ENCODE results near the gene KRT7. TPM values are rescaled to one million over a fixed set of nuclear protein-coding genes. Genes with fewer than 3 reads are reported as not detected.

KRT7 gene
- total RNA-seq, 1 experiment from 2014 or later = 3,783 TPM

DNA sequence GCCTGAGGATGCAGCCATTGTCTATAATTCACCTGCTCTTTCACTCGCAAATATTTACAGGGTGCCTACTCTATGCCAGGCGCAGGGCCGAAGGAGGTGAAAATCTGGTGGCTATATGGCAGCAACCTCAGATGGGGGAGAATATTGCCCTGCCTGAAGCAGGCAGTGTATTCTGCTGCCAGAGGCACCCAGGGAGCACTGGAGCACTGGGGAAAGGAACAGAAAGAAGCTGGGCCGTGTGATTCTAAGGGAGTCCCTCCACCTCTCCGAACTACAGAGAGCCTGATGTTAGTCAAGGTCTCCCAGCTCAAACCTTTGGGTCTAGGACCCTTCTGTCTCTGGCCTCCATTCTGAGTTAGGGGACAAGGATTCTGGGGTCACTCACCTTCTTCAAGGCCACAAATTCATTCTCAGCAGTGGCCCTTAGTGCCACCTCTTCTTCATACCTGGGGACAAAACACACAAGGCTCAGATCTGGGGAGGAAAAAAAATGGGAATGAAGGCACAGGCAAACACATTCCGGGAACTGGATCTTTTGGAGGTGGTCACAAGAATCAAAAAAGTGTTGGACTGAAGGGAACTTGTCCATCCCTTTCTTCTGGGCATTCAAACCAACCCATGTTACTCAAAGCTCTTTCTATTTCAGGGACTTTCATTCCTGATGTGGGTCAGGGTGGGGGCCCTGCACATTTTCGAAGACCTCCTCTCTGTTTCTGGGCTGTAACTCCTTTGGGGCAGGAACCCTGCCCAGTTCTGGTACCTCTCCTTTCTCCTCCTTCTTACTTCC lies 22.1 kb downstream of the KRT7 start:
- Histone ChIP-seq H3F3A (ENCODE audit: insufficient read depth, low read depth) (peaks cover 53% of the 10 kb centered on the region), H3K9me3 (ENCODE audit: insufficient read depth, low read depth) (no peaks in the 10 kb centered on the region), H3K79me2 (ENCODE audit: low read depth) (no peaks in the 10 kb centered on the region), H3K9me2 (ENCODE audit: insufficient read depth) (no peaks in the 10 kb centered on the region), H4K20me1 (ENCODE audit: insufficient read depth) (peaks cover 4% of the 10 kb centered on the region; the same call in 1 of the 2 replicates), H3K4me3 (no peak overlapping the region), H2AFZ (no peak overlapping the region), H3K27ac (0 out of 2 replicates have a peak overlapping the region, but pooled peaks have one; percentile 24), H3K36me3 (ENCODE audit: low read depth) (no peaks in the 10 kb centered on the region), H3K27me3 (ENCODE audit: insufficient read depth, low read depth) (no peaks in the 10 kb centered on the region), H3K4me1 (replicated peaks; ENCODE audit: insufficient read depth) (0 out of 2 replicates have a peak, but pooled peaks cover 8% of the 10 kb centered on the region), H3K4me2 (no peak overlapping the region)
- no TSS peak for BruUV-seq (replicated peaks)
- ChIA-PET CTCF (interaction anchor here (0.6 to 1.4 kb wide), 4 partner anchors 14 to 627 kb away, joined by 3 to 14 read pairs (median 4); no protein-coding TSS in a partner anchor), POLR2A (ENCODE audit: unreplicated experiment) (interaction anchor here (1.0 kb wide), 1 partner anchor 23 kb away, joined by 18 read pairs; no protein-coding TSS in a partner anchor)
- peak in 1 of 2 experiments; percentile 28 for DNase-seq
- TF ChIP-seq EZH2 (IDR thresholded peaks at IDR 0.05; ENCODE audit: low read depth) = no peak
- TF ChIP-seq, protein P1, sequence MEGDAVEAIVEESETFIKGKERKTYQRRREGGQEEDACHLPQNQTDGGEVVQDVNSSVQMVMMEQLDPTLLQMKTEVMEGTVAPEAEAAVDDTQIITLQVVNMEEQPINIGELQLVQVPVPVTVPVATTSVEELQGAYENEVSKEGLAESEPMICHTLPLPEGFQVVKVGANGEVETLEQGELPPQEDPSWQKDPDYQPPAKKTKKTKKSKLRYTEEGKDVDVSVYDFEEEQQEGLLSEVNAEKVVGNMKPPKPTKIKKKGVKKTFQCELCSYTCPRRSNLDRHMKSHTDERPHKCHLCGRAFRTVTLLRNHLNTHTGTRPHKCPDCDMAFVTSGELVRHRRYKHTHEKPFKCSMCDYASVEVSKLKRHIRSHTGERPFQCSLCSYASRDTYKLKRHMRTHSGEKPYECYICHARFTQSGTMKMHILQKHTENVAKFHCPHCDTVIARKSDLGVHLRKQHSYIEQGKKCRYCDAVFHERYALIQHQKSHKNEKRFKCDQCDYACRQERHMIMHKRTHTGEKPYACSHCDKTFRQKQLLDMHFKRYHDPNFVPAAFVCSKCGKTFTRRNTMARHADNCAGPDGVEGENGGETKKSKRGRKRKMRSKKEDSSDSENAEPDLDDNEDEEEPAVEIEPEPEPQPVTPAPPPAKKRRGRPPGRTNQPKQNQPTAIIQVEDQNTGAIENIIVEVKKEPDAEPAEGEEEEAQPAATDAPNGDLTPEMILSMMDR (conservative IDR thresholded peaks at IDR 0.05) = no peak
- intact Hi-C loops (cut with micrococcal nuclease; ENCODE audit: unreplicated experiment) = loop anchor here (1.0 kb wide), 1 partner anchor 72 kb away; no protein-coding TSS in a partner anchor

DNA sequence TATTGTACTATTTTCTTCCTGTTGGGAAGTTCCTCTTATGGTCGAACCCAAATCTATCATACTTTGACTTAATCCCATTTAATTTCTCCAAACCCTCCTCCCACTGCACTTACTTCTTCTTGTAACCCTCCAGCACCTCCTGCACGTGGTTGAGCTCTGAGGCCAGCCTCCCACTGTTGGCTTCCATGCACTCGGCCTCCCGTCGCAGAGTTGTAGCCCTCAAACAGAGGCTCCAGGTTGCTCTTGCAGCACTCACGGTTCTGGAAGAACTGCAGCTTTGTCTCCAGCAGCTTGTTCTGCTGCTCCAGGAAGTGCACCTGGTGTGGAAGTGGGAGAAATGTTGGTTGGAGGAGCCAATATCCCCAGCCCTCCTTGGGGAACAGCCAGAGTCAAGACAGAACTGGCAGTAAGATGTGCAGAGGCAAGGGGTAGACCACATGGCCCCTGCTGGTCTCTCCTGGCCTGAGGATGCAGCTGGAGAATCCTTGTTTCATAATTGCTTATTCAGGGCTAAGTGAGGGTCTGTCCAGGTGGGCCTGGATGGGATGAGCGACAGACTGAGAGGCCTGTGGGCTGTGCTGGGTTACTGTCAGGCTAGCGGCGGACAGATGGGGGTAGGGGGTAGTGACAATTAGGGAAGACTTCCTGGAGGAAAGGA lies 23.0 kb downstream of the KRT7 start:
- Histone ChIP-seq H4K20me1 (ENCODE audit: insufficient read depth) (peaks cover 4% of the 10 kb centered on the region; the same call in 1 of the 2 replicates), H3K4me3 (no peak overlapping the region), H3K9me2 (ENCODE audit: insufficient read depth) (no peaks in the 10 kb centered on the region), H3K9me3 (ENCODE audit: insufficient read depth, low read depth) (no peaks in the 10 kb centered on the region), H3K79me2 (ENCODE audit: low read depth) (no peaks in the 10 kb centered on the region), H3K4me2 (no peak overlapping the region), H3K27ac (no peak overlapping the region), H2AFZ (no peak overlapping the region), H3F3A (ENCODE audit: insufficient read depth, low read depth) (peaks cover 44% of the 10 kb centered on the region), H3K27me3 (ENCODE audit: insufficient read depth, low read depth) (no peaks in the 10 kb centered on the region), H3K36me3 (ENCODE audit: low read depth) (no peaks in the 10 kb centered on the region), H3K4me1 (replicated peaks; ENCODE audit: insufficient read depth) (0 out of 2 replicates have a peak, but pooled peaks cover 13% of the 10 kb centered on the region)
- ChIA-PET POLR2A (ENCODE audit: unreplicated experiment) (interaction anchor here (0.6 kb wide), 2 partner anchors 21 to 432 kb away, joined by 3 to 8 read pairs; no protein-coding TSS in a partner anchor), CTCF (interaction anchor here (1.1 to 1.4 kb wide), 2 partner anchors 54 to 63 kb away, joined by 3 to 6 read pairs; no protein-coding TSS in a partner anchor)
- BruUV-seq (replicated peaks) = no TSS peak
- TF ChIP-seq EZH2 (IDR thresholded peaks at IDR 0.05; ENCODE audit: low read depth) = no peak
- TF ChIP-seq, protein P1 (conservative IDR thresholded peaks at IDR 0.05) = no peak
- intact Hi-C loops (cut with micrococcal nuclease; ENCODE audit: unreplicated experiment) = no loop called here
- peak in 1 of 2 experiments; percentile 29 for DNase-seq

DNA sequence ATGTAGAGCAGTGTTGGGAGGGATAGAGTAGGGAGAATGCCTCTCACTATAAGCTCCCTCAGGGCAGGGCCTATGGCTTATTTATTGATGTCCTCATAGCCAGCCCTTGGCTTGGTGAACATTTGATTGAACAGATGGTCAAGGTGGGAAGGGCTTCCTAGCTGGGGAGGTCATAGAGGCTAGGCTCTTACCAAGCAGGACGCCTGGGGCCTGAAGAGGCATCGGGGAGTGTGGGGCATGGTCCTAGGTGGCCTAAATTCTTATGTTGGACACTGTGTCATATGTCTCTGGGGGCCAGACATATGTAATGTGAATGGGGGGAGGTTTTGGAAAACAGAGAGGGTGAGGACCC lies 23.5 kb downstream of the KRT7 start:
- DNase-seq = no peak
- H3K4me2 ChIP-seq = no peak overlapping the region
- H3F3A ChIP-seq (ENCODE audit: insufficient read depth, low read depth) = peaks cover 39% of the 10 kb centered on the region
- H3K9me3 ChIP-seq (ENCODE audit: insufficient read depth, low read depth) = no peaks in the 10 kb centered on the region
- no peaks in the 10 kb centered on the region for H3K27me3 ChIP-seq (ENCODE audit: insufficient read depth, low read depth)
- H3K27ac ChIP-seq = no peak overlapping the region
- no peaks in the 10 kb centered on the region for H3K79me2 ChIP-seq (ENCODE audit: low read depth)
- H3K36me3 ChIP-seq (ENCODE audit: low read depth) = no peaks in the 10 kb centered on the region
- CTCF ChIA-PET = interaction anchor here (1.1 kb wide), 1 partner anchor 53 kb away, joined by 3 read pairs; no protein-coding TSS in a partner anchor
- no TSS peak for BruUV-seq (replicated peaks)
- 0 out of 2 replicates have a peak, but pooled peaks cover 13% of the 10 kb centered on the region for H3K4me1 ChIP-seq (replicated peaks; ENCODE audit: insufficient read depth)
- peaks cover 4% of the 10 kb centered on the region; the same call in 1 of the 2 replicates for H4K20me1 ChIP-seq (ENCODE audit: insufficient read depth)
- H3K4me3 ChIP-seq = no peak overlapping the region
- POLR2A ChIA-PET (ENCODE audit: unreplicated experiment) = interaction anchor here (0.6 to 0.7 kb wide), 3 partner anchors 12 to 431 kb away, joined by 3 to 8 read pairs (median 4); no protein-coding TSS in a partner anchor
- TF ChIP-seq, protein P1 (conservative IDR thresholded peaks at IDR 0.05) = no peak
- TF ChIP-seq EZH2 (IDR thresholded peaks at IDR 0.05; ENCODE audit: low read depth) = no peak
- H3K9me2 ChIP-seq (ENCODE audit: insufficient read depth) = no peaks in the 10 kb centered on the region
- H2AFZ ChIP-seq = no peak overlapping the region
- intact Hi-C loops (cut with micrococcal nuclease; ENCODE audit: unreplicated experiment) = no loop called here
